MM.1S (cell line): ENCODE data around the gene TGOLN2.

Source experiments
- DNase-seq: peaks from one replicate; pipeline ENCODE4 v3.0.0-alpha.2; 2015
- H2AFZ ChIP-seq: fragments of 300-600 bp; sonication (generic); 2 replicates; pipeline ENCODE4 v1.6.0; 2016; ENCODE audit warnings: antibody characterized with exemption, low read length
- H3F3A ChIP-seq: fragments of 300-600 bp; sonication (generic); 2 replicates; pipeline ENCODE4 v1.6.1; 2016; ENCODE audit warnings: mild to moderate bottlenecking, antibody characterized with exemption, low read length, moderate library complexity, mixed read lengths; ENCODE audit not compliant: insufficient read depth
- H3K27ac ChIP-seq: fragments of 300-600 bp; sonication (generic); 2 replicates; pipeline ENCODE4 v1.5.1; 2016; ENCODE audit warnings: mild to moderate bottlenecking, low read length
- H3K27me3 ChIP-seq: fragments of 300-600 bp; sonication (generic); replicated peaks from 2 replicates; pipeline ENCODE4 v1.6.0; 2016; ENCODE audit warnings: low read length; ENCODE audit not compliant: insufficient read depth
- H3K36me3 ChIP-seq: fragments of 300-600 bp; sonication (generic); replicated peaks from 2 replicates; pipeline ENCODE4 v1.6.1; 2016; ENCODE audit warnings: mild to moderate bottlenecking, low read length, mixed read lengths; ENCODE audit not compliant: insufficient read depth
- H3K4me1 ChIP-seq: fragments of 300-600 bp; sonication (generic); 2 replicates; pipeline ENCODE4 v1.6.1; 2016; ENCODE audit warnings: low read length, mixed read lengths
- H3K4me2 ChIP-seq: fragments of 300-600 bp; sonication (generic); 2 replicates; pipeline ENCODE4 v1.6.0; 2016; ENCODE audit warnings: low read depth, low read length
- H3K4me3 ChIP-seq: fragments of 300-600 bp; sonication (generic); 2 replicates; pipeline ENCODE4 v1.5.1; 2016; ENCODE audit warnings: low read length, mixed read lengths
- H3K79me2 ChIP-seq: fragments of 300-600 bp; sonication (generic); 2 replicates; pipeline ENCODE4 v1.6.1; 2016; ENCODE audit warnings: mixed run types, low read length, mixed read lengths
- H3K9ac ChIP-seq: fragments of 300-600 bp; sonication (generic); 2 replicates; pipeline ENCODE4 v1.6.1; 2016; ENCODE audit warnings: low read length, mixed read lengths
- H3K9me2 ChIP-seq: fragments of 300-600 bp; sonication (generic); replicated peaks from 2 replicates; pipeline ENCODE4 v1.6.1; 2016; ENCODE audit warnings: mild to moderate bottlenecking, low read length, mixed read lengths; ENCODE audit not compliant: insufficient read depth
- H3K9me3 ChIP-seq: fragments of 300-600 bp; sonication (generic); replicated peaks from 2 replicates; pipeline ENCODE4 v1.6.1; 2016; ENCODE audit warnings: mild to moderate bottlenecking, low read length, mixed read lengths; ENCODE audit not compliant: insufficient read depth
- H4K20me1 ChIP-seq: fragments of 300-600 bp; sonication (generic); 2 replicates; pipeline ENCODE4 v1.6.1; 2016; ENCODE audit warnings: mild to moderate bottlenecking, low read length, moderate library complexity, mixed read lengths; ENCODE audit not compliant: insufficient read depth
- EZH2 ChIP-seq: fragments of 300-600 bp; sonication (generic); optimal IDR thresholded peaks from 2 replicates; pipeline ENCODE3; 2017; ENCODE audit warnings: low read depth, mild to moderate bottlenecking, antibody characterized with exemption, low read length, mixed read lengths
- EZH2phosphoT487 ChIP-seq: fragments of 300-600 bp; sonication (generic); IDR thresholded peaks from 2 replicates; pipeline ENCODE4 v1.6.1; 2018; ENCODE audit warnings: antibody characterized with exemption, low read length
- TF ChIP-seq, protein P1 (sequence below): fragments of 300-600 bp; sonication (generic); IDR thresholded peaks from 2 replicates; pipeline ENCODE4 v1.5.1; 2016; ENCODE audit warnings: antibody characterized with exemption, low read length, mixed read lengths

Gene TGOLN2

DNA sequence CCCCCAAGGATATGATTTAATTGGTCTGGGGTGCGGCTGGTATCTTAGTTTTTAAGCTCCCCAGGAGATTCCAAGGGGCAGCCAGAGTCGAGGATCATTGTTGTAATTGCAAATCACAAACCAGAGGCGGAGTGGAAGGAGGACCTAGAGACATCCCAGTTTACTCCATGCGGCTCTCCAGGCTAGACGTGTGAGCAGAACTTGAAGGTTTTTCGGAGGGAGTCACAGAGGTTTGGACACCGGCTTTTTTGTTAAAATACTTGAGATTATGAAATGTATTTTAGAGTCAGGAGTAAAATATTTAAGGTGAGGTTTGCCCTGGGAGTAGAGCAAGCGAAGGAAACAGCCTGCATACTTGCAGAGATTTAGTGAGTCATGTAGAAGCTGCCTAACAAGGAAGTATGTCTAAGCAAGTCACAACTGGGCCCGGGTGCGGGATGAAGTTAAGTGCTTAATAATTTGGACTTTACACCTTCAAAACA, 39.5 kb downstream of the TGOLN2 start:
- H3K9ac ChIP-seq: no peak overlapping the region
- DNase-seq: no peak
- H3K9me2 ChIP-seq: no peaks in the 10 kb centered on the region
- peaks cover 11% of the 10 kb centered on the region; the same call in 1 of the 2 replicates for H3K4me1 ChIP-seq
- H3K79me2 ChIP-seq: no peaks in the 10 kb centered on the region
- no peaks in the 10 kb centered on the region for H3K9me3 ChIP-seq
- H3K36me3 ChIP-seq: no peaks in the 10 kb centered on the region
- peaks cover 10% of the 10 kb centered on the region; the same call in 1 of the 2 replicates for H3F3A ChIP-seq
- no peak overlapping the region for H3K4me3 ChIP-seq
- no peak overlapping the region for H3K4me2 ChIP-seq
- H3K27ac ChIP-seq: no peak overlapping the region
- TF ChIP-seq, protein P1, sequence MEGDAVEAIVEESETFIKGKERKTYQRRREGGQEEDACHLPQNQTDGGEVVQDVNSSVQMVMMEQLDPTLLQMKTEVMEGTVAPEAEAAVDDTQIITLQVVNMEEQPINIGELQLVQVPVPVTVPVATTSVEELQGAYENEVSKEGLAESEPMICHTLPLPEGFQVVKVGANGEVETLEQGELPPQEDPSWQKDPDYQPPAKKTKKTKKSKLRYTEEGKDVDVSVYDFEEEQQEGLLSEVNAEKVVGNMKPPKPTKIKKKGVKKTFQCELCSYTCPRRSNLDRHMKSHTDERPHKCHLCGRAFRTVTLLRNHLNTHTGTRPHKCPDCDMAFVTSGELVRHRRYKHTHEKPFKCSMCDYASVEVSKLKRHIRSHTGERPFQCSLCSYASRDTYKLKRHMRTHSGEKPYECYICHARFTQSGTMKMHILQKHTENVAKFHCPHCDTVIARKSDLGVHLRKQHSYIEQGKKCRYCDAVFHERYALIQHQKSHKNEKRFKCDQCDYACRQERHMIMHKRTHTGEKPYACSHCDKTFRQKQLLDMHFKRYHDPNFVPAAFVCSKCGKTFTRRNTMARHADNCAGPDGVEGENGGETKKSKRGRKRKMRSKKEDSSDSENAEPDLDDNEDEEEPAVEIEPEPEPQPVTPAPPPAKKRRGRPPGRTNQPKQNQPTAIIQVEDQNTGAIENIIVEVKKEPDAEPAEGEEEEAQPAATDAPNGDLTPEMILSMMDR: no peak
- no peak for TF ChIP-seq EZH2
- no peaks in the 10 kb centered on the region for H3K27me3 ChIP-seq
- no peak overlapping the region for H2AFZ ChIP-seq
- H4K20me1 ChIP-seq: no peaks in the 10 kb centered on the region

DNA sequence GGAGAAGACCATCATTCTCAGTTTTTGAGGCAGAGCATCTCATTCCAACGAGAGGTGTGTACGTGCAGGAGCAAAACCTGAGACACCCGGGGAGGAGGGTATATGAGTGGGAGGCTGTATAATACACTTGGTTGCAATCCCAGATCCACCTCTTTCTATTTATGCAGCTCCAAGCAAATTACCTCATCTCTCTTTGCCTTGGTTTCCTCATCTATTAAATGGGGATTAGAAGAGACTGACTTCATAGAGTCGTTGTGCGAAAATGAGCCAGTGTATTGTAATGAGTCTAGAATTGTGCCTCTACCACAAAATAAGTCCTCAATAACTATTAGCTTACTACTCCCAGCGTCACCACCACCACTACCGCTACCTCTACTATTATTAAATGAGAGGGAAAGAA, 40.1 kb downstream of the TGOLN2 start:
- Histone ChIP-seq H3K9ac (no peak overlapping the region), H2AFZ (no peak overlapping the region), H3K4me2 (no peak overlapping the region), H3K9me3 (no peaks in the 10 kb centered on the region), H3K4me3 (no peak overlapping the region), H4K20me1 (no peaks in the 10 kb centered on the region), H3K27ac (no peak overlapping the region), H3K4me1 (peaks cover 11% of the 10 kb centered on the region; the same call in 1 of the 2 replicates), H3K79me2 (no peaks in the 10 kb centered on the region), H3K36me3 (no peaks in the 10 kb centered on the region), H3K27me3 (no peaks in the 10 kb centered on the region), H3F3A (peaks cover 10% of the 10 kb centered on the region; the same call in 1 of the 2 replicates), H3K9me2 (no peaks in the 10 kb centered on the region)
- TF ChIP-seq, protein P1: no peak
- TF ChIP-seq EZH2phosphoT487: no peak
- TF ChIP-seq EZH2: no peak
- DNase-seq: no peak

DNA sequence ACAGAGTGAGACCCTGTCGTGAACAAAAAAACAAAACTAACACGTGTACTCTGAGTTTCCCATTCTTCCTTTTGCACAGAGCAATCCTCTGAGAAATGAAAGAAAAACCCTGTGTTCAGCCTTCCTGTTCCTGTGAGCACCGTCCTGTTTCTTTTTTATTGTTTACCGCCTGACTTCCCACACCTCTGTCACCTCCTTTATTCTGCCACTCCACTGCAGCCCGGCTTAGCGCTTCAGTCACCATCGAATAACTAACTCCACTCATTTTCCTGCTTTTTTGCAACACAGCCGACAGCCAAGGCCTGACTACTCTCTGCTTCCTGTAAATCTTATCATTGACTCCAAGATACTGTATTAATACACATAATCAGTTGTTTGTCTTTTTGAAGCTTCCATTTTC, 40.9 kb downstream of the TGOLN2 start:
- Histone ChIP-seq H3K9me2 (no peaks in the 10 kb centered on the region), H3K9ac (no peak overlapping the region), H3K4me3 (no peak overlapping the region), H3K79me2 (no peaks in the 10 kb centered on the region), H4K20me1 (no peaks in the 10 kb centered on the region), H2AFZ (peak overlapping the region; percentile 62), H3K36me3 (no peaks in the 10 kb centered on the region), H3K27ac (no peak overlapping the region), H3F3A (peaks cover 10% of the 10 kb centered on the region; the same call in 1 of the 2 replicates), H3K9me3 (no peaks in the 10 kb centered on the region), H3K4me2 (peak overlapping the region; percentile 43; the same call in 1 of the 2 replicates), H3K27me3 (no peaks in the 10 kb centered on the region), H3K4me1 (peaks cover 11% of the 10 kb centered on the region; the same call in 1 of the 2 replicates)
- TF ChIP-seq EZH2 (no peak), EZH2phosphoT487 (no peak)
- TF ChIP-seq, protein P1: no peak
- no peak for DNase-seq
